GM18505 (cell line): ENCODE data around the gene SLIRP.

Experiments
- ATAC-seq: cut with Tn5 transposase; IDR thresholded peaks from one replicate; pipeline ENCODE4 v1.9.1; 2021; ENCODE audit not compliant: unreplicated experiment
- POLR2A ChIP-seq: IDR thresholded peaks from 4 replicates; pipeline ENCODE4 v1.6.1; 2011; ENCODE audit warnings: borderline replicate concordance; ENCODE audit not compliant: insufficient read depth, insufficient read length; ENCODE audit errors: extremely low read depth

SLIRP gene

DNA sequence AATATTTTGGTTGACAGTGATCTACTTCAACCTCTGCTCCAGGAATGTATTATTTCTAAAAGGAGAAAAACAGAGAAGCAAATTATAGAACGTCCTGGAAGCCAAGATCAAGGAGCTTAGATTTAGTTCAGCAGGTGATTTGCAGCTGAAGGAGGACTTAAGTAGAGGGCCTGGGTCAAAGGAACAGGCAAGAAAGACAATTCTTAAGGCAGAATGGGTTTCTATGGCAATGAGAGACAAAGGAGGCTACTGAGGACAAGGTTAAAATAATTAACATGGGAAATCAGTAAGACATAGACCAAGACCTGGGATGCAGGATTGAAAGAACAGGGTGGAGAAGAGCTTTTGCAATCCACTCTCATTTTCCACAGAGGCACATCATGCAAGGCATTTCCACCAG, 55.4 kb downstream of the SLIRP start:
- no peak for TF ChIP-seq POLR2A
- ATAC-seq = no peak

- no peak for TF ChIP-seq POLR2A
- no peak for ATAC-seq
Observed at GRCh38 chr14:77763978-77764377, 56.1 kb downstream of the SLIRP start.
